ENCODE results near the gene TEC. TPM values are rescaled to one million over a fixed set of nuclear protein-coding genes. Genes with fewer than 3 reads are reported as not detected.

TEC gene
- total RNA-seq (2022; extraction: Qiagen RNA extraction) = 1.3 to 2.7 TPM (median 1.5 TPM) in 5 replicates

GRCh38 chr4:48268956-48269860, at the start of gene TEC:
TEC (minus strand) TSS chr4:48269838; CDS start chr4:48228614, 41,224 bp downstream.

GRCh38 chr4:48134081-48134480, 135.6 kb downstream of the TEC start, which contains the start of gene TXK:
TXK (minus strand) TSS chr4:48134250; CDS start chr4:48134170, 80 bp downstream.

Other genes with a start within 250 kb of the TEC start
- gene TXK, start 135.6 kb downstream of the TEC start, total RNA-seq (2022; extraction: Qiagen RNA extraction) = 0.13 to 0.38 TPM (median 0.17 TPM) in 5 replicates
- 12.2 to 21.6 TPM (median 19.9 TPM) in 5 replicates for gene SLAIN2, start 71.7 kb upstream of the TEC start, total RNA-seq (2022; extraction: Qiagen RNA extraction)
- gene SLC10A4, start 213.5 kb upstream of the TEC start, total RNA-seq (2022; extraction: Qiagen RNA extraction) = 5.9 to 7.3 TPM (median 6.1 TPM) in 5 replicates
- 0.07 to 0.18 TPM (median 0.15 TPM) in 3 of 5 replicates, not detected in the others for gene ZAR1, start 220.4 kb upstream of the TEC start, total RNA-seq (2022; extraction: Qiagen RNA extraction)

Measured in A549 treated with Hydrocortisone at 1 μM for 4 hours (cell line).